ENCODE data around the gene TMEM39B. TPM values are rescaled to one million over a fixed set of nuclear protein-coding genes. Genes with fewer than 3 reads are reported as not detected.
"Not testable (repeated sequence)": the region's sequence is repeated elsewhere in the genome, so short reads cannot be mapped to it uniquely, and the experiment has no call there.

Gene TMEM39B
- total RNA-seq, 1 donor from 2014 or later, result 23.1 TPM

GRCh38 chr1:32127409-32128198 lies 54.9 kb downstream of the TMEM39B start:
- H3K4me1 Mint-ChIP-seq, result peaks cover 45% of the 10 kb centered on the region
- ATAC-seq (ENCODE audit: low read depth) (no peak), DNase-seq (no peak)
- H3K4me3 Mint-ChIP-seq, result no peak overlapping the region
- H3K9me3 Mint-ChIP-seq, result no peaks in the 10 kb centered on the region
- ChIA-PET POLR2A (interaction anchor here (0.5 to 0.6 kb wide), 2 partner anchors 44 to 47 kb away, joined by 3 to 8 read pairs; no protein-coding TSS in a partner anchor), CTCF (interaction anchor here (0.6 to 0.7 kb wide), 2 partner anchors 16 to 42 kb away, joined by 3 read pairs; no protein-coding TSS in a partner anchor)
- no peaks in the 10 kb centered on the region for H3K27me3 Mint-ChIP-seq
- peak overlapping the region; percentile 15 for H3K27ac Mint-ChIP-seq
- intact Hi-C loops (cut with micrococcal nuclease), result no loop called here
- TF ChIP-seq CTCF (IDR thresholded peaks at IDR 0.05), result no peak
- H3K36me3 Mint-ChIP-seq (ENCODE audit: low read depth), result peaks cover 26% of the 10 kb centered on the region

- no peak overlapping the region for H3K4me3 Mint-ChIP-seq
- DNase-seq (no peak), ATAC-seq (ENCODE audit: low read depth) (no peak)
- CTCF ChIA-PET, result interaction anchor here (0.6 to 0.7 kb wide), 2 partner anchors 17 to 41 kb away, joined by 3 read pairs; no protein-coding TSS in a partner anchor
- intact Hi-C loops (cut with micrococcal nuclease), result no loop called here
- H3K9me3 Mint-ChIP-seq, result no peaks in the 10 kb centered on the region
- POLR2A ChIA-PET, result interaction anchor here (0.6 to 0.7 kb wide), 3 partner anchors 25 to 113 kb away, joined by 3 to 4 read pairs (median 3); no protein-coding TSS in a partner anchor
- peaks cover 27% of the 10 kb centered on the region for H3K36me3 Mint-ChIP-seq (ENCODE audit: low read depth)
- peaks cover 36% of the 10 kb centered on the region for H3K4me1 Mint-ChIP-seq
- TF ChIP-seq CTCF (IDR thresholded peaks at IDR 0.05), result no peak
- no peaks in the 10 kb centered on the region for H3K27me3 Mint-ChIP-seq
- no peak overlapping the region for H3K27ac Mint-ChIP-seq
Observed at GRCh38 chr1:32128479-32128878, 55.7 kb downstream of the TMEM39B start.

GRCh38 chr1:32128964-32129363 lies 56.2 kb downstream of the TMEM39B start:
- H3K9me3 Mint-ChIP-seq, result no peaks in the 10 kb centered on the region
- ChIA-PET POLR2A (interaction anchor here (0.5 to 0.7 kb wide), 4 partner anchors 25 to 865 kb away, joined by 3 to 11 read pairs (median 6); no protein-coding TSS in a partner anchor), CTCF (no interaction called here)
- H3K27ac Mint-ChIP-seq, result no peak overlapping the region
- no peak for DNase-seq
- H3K4me3 Mint-ChIP-seq, result no peak overlapping the region
- intact Hi-C loops (cut with micrococcal nuclease), result no loop called here
- no peak for TF ChIP-seq CTCF (IDR thresholded peaks at IDR 0.05)
- peaks cover 36% of the 10 kb centered on the region for H3K4me1 Mint-ChIP-seq
- ATAC-seq (ENCODE audit: low read depth), result no peak
- H3K27me3 Mint-ChIP-seq, result no peaks in the 10 kb centered on the region
- peaks cover 29% of the 10 kb centered on the region for H3K36me3 Mint-ChIP-seq (ENCODE audit: low read depth)

DNA sequence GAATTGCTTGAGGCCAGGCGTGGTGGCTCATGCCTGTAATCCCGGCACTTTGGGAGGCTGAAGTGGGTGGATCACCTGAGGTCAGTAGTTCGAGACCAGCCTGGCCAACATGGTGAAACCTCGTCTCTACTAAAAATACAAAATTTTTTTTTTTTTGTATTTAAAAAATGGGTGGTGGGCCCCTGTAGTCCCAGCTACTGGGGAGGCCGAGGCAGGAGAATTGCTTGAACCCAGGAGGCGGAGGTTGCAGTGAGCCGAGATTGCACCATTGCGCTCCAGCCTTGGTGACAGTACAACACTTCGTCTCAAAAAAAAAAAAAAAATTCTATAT lies 61.2 kb downstream of the TMEM39B start:
- Mint-ChIP-seq H3K36me3 (ENCODE audit: low read depth) (peaks cover 42% of the 10 kb centered on the region), H3K4me1 (peaks cover 14% of the 10 kb centered on the region)
- POLR2A ChIA-PET; H3K27me3 Mint-ChIP-seq; intact Hi-C loops (cut with micrococcal nuclease); ATAC-seq (ENCODE audit: low read depth); H3K4me3 Mint-ChIP-seq; DNase-seq; CTCF ChIA-PET; H3K9me3 Mint-ChIP-seq; H3K27ac Mint-ChIP-seq: not testable (repeated sequence)

DNA sequence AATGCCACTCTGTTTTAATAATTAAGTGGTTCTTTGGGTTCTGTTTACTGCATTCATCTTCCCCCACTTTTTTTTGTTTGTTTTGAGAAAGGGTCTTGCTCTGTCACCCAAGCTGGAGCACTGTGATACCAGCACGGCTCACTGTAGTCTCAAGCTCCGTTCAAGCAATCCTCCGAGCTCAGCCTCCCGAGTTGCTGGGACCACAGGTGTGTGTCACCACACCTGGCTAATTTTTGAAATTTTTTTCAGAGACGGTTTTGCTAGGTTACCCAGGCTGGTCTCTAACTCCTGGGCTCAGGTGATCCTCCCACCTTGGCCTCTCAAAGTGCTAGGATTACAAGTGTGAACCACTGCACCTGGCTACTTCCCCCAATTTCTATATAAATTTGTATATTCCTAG lies 64.4 kb downstream of the TMEM39B start:
- Mint-ChIP-seq H3K4me1 (peaks cover 25% of the 10 kb centered on the region), H3K9me3 (no peaks in the 10 kb centered on the region), H3K27me3 (no peaks in the 10 kb centered on the region), H3K4me3 (no peak overlapping the region), H3K36me3 (ENCODE audit: low read depth) (peaks cover 29% of the 10 kb centered on the region), H3K27ac (no peak overlapping the region)
- DNase-seq, result no peak
- ChIA-PET CTCF (no interaction called here), POLR2A (no interaction called here)
- no peak for ATAC-seq (ENCODE audit: low read depth)
- no peak for TF ChIP-seq CTCF (IDR thresholded peaks at IDR 0.05)
- intact Hi-C loops (cut with micrococcal nuclease), result no loop called here
